Fibroblast of mammary gland (primary cell): ENCODE data around the gene TASL.

Experiments used
- DNase-seq: peaks from one replicate; pipeline ENCODE4 v3.0.0-alpha.2; 2010; ENCODE audit warnings: low read depth
- H3K4me3 ChIP-seq: 2 replicates; pipeline ENCODE4 v1.5.1; 2011; ENCODE audit warnings: low read depth, mild to moderate bottlenecking, low read length, moderate library complexity; ENCODE audit not compliant: control insufficient read depth
- CTCF ChIP-seq: conservative IDR thresholded peaks from 2 replicates; pipeline ENCODE4 v1.5.1; 2011; ENCODE audit warnings: low read depth, low read length, inconsistent platforms; ENCODE audit not compliant: control insufficient read depth, insufficient read depth

The TASL gene

DNA sequence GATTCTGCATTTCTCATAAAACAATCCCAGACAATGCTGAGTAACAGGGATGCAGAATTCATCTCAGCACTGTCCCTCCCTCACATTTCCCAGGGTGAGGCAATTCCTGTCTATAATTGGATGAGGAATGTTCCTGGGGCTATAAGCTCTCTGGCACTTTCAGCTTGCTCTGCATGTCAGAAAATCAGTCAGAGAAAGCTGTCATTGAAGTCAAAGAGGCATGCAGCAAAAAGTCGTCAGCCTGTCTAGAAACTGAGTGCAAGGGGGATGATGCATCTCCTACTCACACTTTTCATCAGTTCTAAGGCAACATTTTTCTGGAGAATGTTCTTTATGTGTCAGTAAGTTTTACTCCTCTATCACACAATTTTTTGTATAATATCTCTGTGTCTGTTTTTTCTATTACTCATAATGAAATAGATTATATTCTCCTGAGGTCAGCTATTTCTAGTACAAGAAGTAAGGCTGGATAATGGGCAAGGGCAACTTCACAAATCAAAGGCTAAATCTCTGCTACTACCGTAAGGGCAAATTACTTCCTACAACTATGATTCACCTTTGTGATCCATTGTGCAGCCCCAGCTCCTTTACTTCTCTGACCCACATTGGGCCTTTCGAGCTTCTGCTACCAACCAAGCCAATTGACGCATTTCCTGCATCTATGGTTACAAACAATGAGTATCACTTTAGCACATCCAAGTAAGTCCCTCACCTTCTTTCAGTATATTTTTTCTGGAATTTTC lies 56.0 kb downstream of the TASL start:
- TF ChIP-seq CTCF = no peak
- no peak overlapping the region for H3K4me3 ChIP-seq
- DNase-seq = peak; percentile 48

DNA sequence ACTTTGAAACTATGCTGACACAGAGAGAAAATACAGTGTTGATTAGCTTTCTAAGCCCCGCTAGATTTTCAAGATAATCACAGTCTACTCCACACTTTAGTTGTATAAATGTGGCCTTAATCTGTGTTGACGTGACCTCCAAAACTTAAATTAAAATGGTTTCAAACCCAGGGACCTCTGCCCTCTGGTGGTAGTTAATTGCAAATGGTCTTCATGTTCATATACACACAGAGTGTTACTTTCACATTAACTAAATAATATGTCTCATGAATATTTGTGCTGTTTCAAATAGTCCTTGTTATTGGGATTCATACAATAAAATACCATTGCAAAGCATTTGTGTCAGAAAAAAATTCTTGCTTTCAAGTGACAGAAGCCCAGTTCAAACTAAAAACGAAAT lies 64.3 kb downstream of the TASL start:
- peak; percentile 25 for DNase-seq
- no peak overlapping the region for H3K4me3 ChIP-seq
- TF ChIP-seq CTCF = peak; percentile 59
